Panc1 (cell line): ENCODE data around the gene UVSSA. TPM values are rescaled to one million over a fixed set of nuclear protein-coding genes. Genes with fewer than 3 reads are reported as not detected.
"Not testable (repeated sequence)": the region's sequence is repeated elsewhere in the genome, so short reads cannot be mapped to it uniquely, and the experiment has no call there.

Source experiments
- ATAC-seq: fragments of 200-7000 bp; cut with Tn5 transposase; 2 replicates; pipeline ENCODE4 v1.9.1; 2020; ENCODE audit warnings: mild to moderate bottlenecking, moderate library complexity
- BruUV-seq: library from RNA; stranded (reverse); fragments of 400-500 nt; replicated peaks from 2 replicates; lab custom pipeline; 2021; lab: Mats Ljungman, UMichigan
- CTCF ChIA-PET: fragments of 300-600 bp; sonication (Branson Sonifier 250); formaldehyde crosslinking; loops from one replicate; lab custom pipeline; 2022; ENCODE audit warnings: antibody characterized with exemption; lab: Charles Lee
- POLR2A ChIA-PET: fragments of 300-600 bp; sonication (Branson Sonifier 250); formaldehyde crosslinking; loops from one replicate; lab custom pipeline; 2022; ENCODE audit warnings: antibody characterized with exemption; lab: Charles Lee
- DNase-seq: peaks from one replicate; pipeline ENCODE4 v3.0.0-alpha.2; 2010; ENCODE audit warnings: low read depth, low spot score
- H3K27ac ChIP-seq: 2 replicates; pipeline ENCODE4 v1.5.1; 2011; ENCODE audit warnings: mild to moderate bottlenecking, low read length, inconsistent platforms
- H3K27me3 ChIP-seq: fragments of 200-500 bp; sonication (Bioruptor generic); 2 replicates; pipeline ENCODE4 v1.6.0; 2014; ENCODE audit warnings: low read length, inconsistent platforms; ENCODE audit not compliant: control insufficient read depth, insufficient read depth
- H3K36me3 ChIP-seq: fragments of 200-500 bp; sonication (Bioruptor generic); 2 replicates; pipeline ENCODE4 v1.5.1; 2014; ENCODE audit warnings: inconsistent platforms, mild to moderate bottlenecking, low read length, moderate library complexity; ENCODE audit not compliant: control insufficient read depth, insufficient read depth
- H3K4me1 ChIP-seq: 2 replicates; pipeline ENCODE4 v1.5.1; 2011; ENCODE audit warnings: inconsistent platforms, mild to moderate bottlenecking, low read length, moderate library complexity; ENCODE audit not compliant: control insufficient read depth, insufficient read depth
- H3K4me3 ChIP-seq, 2 experiments: 2 replicates each; pipeline ENCODE4 v1.5.1; 2011 to 2012; ENCODE audit warnings: low read depth in 2 of 2, low read length in 2 of 2, mild to moderate bottlenecking in 2 of 2, inconsistent platforms in 1 of 2, moderate library complexity in 1 of 2
- H3K9me3 ChIP-seq: fragments of 200-500 bp; sonication (Bioruptor generic); 2 replicates; pipeline ENCODE4 v1.5.1; 2014; ENCODE audit warnings: low read depth, mild to moderate bottlenecking, inconsistent platforms, low read length, moderate library complexity; ENCODE audit not compliant: control insufficient read depth, insufficient read depth
- CTCF ChIP-seq: fragments of 450-650 bp; IDR thresholded peaks from 2 replicates; pipeline ENCODE4 v1.5.1; 2017; ENCODE audit warnings: mild to moderate bottlenecking
- POLR2AphosphoS5 ChIP-seq: IDR thresholded peaks from 2 replicates; pipeline ENCODE4 v1.6.1; 2012; ENCODE audit warnings: mild to moderate bottlenecking, low read depth, low read length, moderate library complexity
- REST ChIP-seq, 2 experiments: IDR thresholded peaks; 2 replicates each; pipeline ENCODE4 v1.6.1; 2011 to 2012; ENCODE audit warnings: low read depth in 2 of 2, control low read depth in 1 of 2, low read length in 1 of 2, mild to moderate bottlenecking in 1 of 2, moderate library complexity in 1 of 2; ENCODE audit not compliant: insufficient read depth in 1 of 2
- SIN3A ChIP-seq: IDR thresholded peaks from 2 replicates; pipeline ENCODE4 v1.6.1; 2012; ENCODE audit warnings: low read depth, mild to moderate bottlenecking, low read length, moderate library complexity, borderline replicate concordance; ENCODE audit not compliant: insufficient read depth
- TCF7L2 ChIP-seq: IDR thresholded peaks from 2 replicates; pipeline ENCODE4 v1.6.1; 2011; ENCODE audit warnings: mild to moderate bottlenecking, low read depth, low read length, inconsistent platforms
- in situ Hi-C: cut with HindIII; loops from 2 replicates; pipeline ENCODE4 v1.10.0; 2016; ENCODE audit warnings: low sequenced_read_pairs, low pct_unique_long_range_greater_than_20kb
- intact Hi-C: fragments of 100-400 bp; cut with micrococcal nuclease; formaldehyde crosslinking; loops from one replicate; pipeline ENCODE4 v1.10.0; 2022; ENCODE audit not compliant: unreplicated experiment
- total RNA-seq: library from RNA; stranded (reverse); gene quantifications from one replicate; pipeline ENCODE4 v1.2.1, GENCODE V29; 2021; ENCODE audit not compliant: unreplicated experiment

The UVSSA gene
- total RNA-seq, 1 experiment from 2014 or later: 23.4 TPM

- Histone ChIP-seq H3K36me3 (no peaks in the 10 kb centered on the region), H3K9me3 (no peaks in the 10 kb centered on the region), H3K27me3 (no peaks in the 10 kb centered on the region), H3K27ac (no peak overlapping the region), H3K4me3 (no peak overlapping the region), H3K4me1 (no peaks in the 10 kb centered on the region)
- DNase-seq (no peak), ATAC-seq (no peak)
- ChIA-PET CTCF (interaction anchor here (0.6 kb wide), 1 partner anchor 30 kb away, joined by 3 read pairs; no protein-coding TSS in a partner anchor), POLR2A (no interaction called here)
- in situ Hi-C loops (no loop called here), intact Hi-C loops (no loop called here)
- TF ChIP-seq REST (IDR thresholded peaks at IDR 0.05; ENCODE audit: insufficient read depth in 1 of 2, low read depth in 2 of 2, low read length in 1 of 2) (no peak), SIN3A (no peak), POLR2AphosphoS5 (no peak), TCF7L2 (no peak), CTCF (no peak)
- BruUV-seq: no TSS peak
Observed at GRCh38 chr4:1385373-1386340, 38.6 kb downstream of the UVSSA start.

- POLR2A ChIA-PET, CTCF ChIA-PET, H3K36me3 ChIP-seq, BruUV-seq, ATAC-seq, intact Hi-C loops, H3K4me1 ChIP-seq, H3K4me3 ChIP-seq, H3K9me3 ChIP-seq, H3K27me3 ChIP-seq, DNase-seq, in situ Hi-C loops, H3K27ac ChIP-seq: not testable (repeated sequence)
Observed at GRCh38 chr4:1393363-1393762, 46.4 kb downstream of the UVSSA start.

- intact Hi-C loops (no loop called here), in situ Hi-C loops (no loop called here)
- ATAC-seq: no peak
- Histone ChIP-seq H3K9me3 (no peaks in the 10 kb centered on the region), H3K27me3 (no peaks in the 10 kb centered on the region), H3K4me3 (no peak overlapping the region), H3K27ac (no peak overlapping the region), H3K4me1 (no peaks in the 10 kb centered on the region), H3K36me3 (no peaks in the 10 kb centered on the region)
- no peak for DNase-seq
- POLR2A ChIA-PET: no interaction called here
- BruUV-seq: no TSS peak
- no peak for TF ChIP-seq POLR2AphosphoS5
- no peak for TF ChIP-seq TCF7L2
- no peak for TF ChIP-seq CTCF
- no peak for TF ChIP-seq SIN3A
- no peak for TF ChIP-seq REST (IDR thresholded peaks at IDR 0.05; ENCODE audit: insufficient read depth in 1 of 2, low read depth in 2 of 2, low read length in 1 of 2)
- CTCF ChIA-PET: no interaction called here
Observed at GRCh38 chr4:1393866-1394265, 46.9 kb downstream of the UVSSA start.
